RWPE1 (cell line): ENCODE measurements around the gene DDAH2.
A peak's percentile ranks its signal among the peaks of the same experiment; 100 is the strongest.

Experiments
- CTCF ChIA-PET: fragments of 350-600 bp; sonication (Branson Sonifier 250); formaldehyde crosslinking; extraction: SDS; loops from one replicate; lab custom pipeline; 2021; lab: Yijun Ruan, JAX
- POLR2A ChIA-PET: fragments of 400-600 bp; formaldehyde crosslinking; extraction: SDS; loops from one replicate; lab custom pipeline; 2020; ENCODE audit warnings: antibody characterized with exemption; ENCODE audit not compliant: low non-redundant PET; lab: Yijun Ruan, JAX
- DNase-seq: peaks from one replicate; pipeline ENCODE4 v3.0.0; 2012; ENCODE audit warnings: low spot score
- H3K27ac ChIP-seq: fragments of 450-650 bp; 2 replicates; pipeline ENCODE4 v1.5.1; 2017
- CTCF ChIP-seq: fragments of 450-650 bp; conservative IDR thresholded peaks from 2 replicates; pipeline ENCODE4 v1.5.1; 2017; ENCODE audit warnings: low read depth, mild to moderate bottlenecking

Gene DDAH2

DNA sequence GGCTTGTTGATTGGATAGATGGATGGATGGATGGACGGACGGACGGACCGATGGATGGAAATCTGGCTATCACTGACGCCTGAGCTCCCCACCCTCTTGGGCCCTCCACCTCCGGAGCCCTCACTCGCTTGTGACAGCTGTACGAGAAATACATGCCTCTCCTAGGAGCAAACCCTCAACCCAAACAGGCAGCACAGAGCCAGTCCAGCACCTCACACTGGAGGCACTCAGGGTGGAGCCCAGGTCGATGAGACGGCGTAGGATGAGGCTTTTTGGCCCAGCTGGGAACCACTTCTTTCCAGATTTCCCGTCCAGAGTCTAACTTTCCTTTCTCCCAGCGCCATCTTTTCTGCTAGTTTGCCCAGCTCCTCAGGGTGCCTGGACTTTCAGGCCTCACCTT, 45.5 kb downstream of the DDAH2 start:
- ChIA-PET POLR2A (no interaction called here), CTCF (no interaction called here)
- peak overlapping the region; percentile 36 for H3K27ac ChIP-seq
- DNase-seq: no peak
- no peak for TF ChIP-seq CTCF

DNA sequence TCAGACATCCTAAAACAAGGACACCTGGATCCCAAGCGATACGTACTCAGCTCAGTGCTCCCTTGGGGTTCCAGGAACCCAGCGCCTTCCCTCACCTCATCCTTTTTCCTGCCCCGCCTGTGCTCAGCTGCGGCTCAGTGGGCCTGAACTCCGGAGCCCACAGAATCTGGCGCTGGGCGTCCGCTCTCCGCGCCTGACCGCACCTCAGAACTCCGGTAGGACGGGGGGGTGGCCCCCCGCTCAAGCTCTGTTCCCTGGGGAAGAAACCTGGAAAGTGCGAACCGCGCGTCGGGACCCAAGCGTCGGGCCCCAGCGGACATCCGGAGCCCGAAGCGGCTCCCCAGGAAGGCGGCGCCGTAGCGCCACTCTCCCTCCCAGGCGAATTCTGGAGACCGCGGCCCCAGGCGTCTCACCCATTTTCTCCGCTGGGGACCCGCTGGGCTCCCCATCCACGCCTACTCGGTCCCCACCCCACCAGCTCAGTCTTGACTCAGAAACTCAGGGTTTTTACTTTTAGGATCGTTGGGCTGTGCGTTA, 47.9 kb downstream of the DDAH2 start:
- CTCF ChIA-PET: interaction anchor here (0.6 to 1.4 kb wide), 9 partner anchors 10 to 243 kb away, joined by 3 to 8 read pairs (median 4); no protein-coding TSS in a partner anchor
- H3K27ac ChIP-seq: peak overlapping the region; percentile 82
- TF ChIP-seq CTCF: no peak
- DNase-seq: peak; percentile 43
- POLR2A ChIA-PET: interaction anchor here (0.7 kb wide), 1 partner anchor 179 kb away, joined by 3 read pairs; no protein-coding TSS in a partner anchor

DNA sequence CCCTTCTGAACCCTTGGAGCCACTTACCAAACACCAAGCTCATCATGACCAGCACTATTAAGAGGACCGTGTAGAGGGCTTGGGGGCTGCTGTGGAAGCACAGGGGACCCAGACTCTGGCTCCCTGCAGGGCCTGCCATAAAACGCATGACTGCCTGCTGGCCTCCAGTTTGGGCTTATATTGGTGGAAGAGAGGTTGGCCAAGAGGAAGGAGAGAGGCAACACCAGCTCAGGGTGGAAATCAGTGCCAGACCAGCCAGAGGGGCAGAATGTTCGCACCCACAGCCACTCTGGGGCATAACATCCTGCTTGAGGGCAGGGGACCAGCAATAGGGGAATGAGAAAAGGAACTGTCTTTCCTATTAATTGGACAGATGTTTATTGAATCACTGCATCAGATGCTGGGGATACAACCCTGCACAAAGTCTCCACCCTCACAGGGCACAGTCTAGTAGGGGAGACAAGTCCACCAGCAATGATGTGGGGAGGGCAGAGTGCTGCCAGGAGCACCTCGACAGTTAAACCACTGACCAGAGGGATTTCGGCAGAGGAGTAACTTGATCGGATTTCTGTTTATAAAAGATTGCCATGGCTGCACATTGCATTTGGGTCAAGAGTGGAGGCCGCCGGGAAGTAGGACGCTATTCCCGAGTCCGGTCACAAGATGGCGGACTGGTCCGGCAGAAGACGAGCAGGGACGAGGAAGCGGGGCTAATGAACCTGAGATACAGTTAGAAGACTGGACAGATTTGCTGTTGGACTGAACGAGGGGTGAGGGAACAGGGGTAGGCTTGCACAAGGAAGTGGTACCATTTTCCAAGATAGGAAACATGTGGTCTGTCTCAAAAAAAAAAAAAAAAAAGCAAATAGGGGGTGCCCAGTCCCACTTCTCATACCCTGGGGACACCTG, 48.6 kb downstream of the DDAH2 start, which contains the start of gene LY6G5C:
LY6G5C (minus strand) TSS at position 842 of the 909 bp plus-strand sequence; CDS start at position 148, 694 bp downstream.
- peak; percentile 84 for DNase-seq
- peak within 1 kb of the TSS; percentile 82 for H3K27ac ChIP-seq
- TF ChIP-seq CTCF: peak; percentile 72
- ChIA-PET POLR2A (interaction anchor here (0.7 kb wide), 1 partner anchor 180 kb away, joined by 3 read pairs; no protein-coding TSS in a partner anchor), CTCF (interaction anchor here (0.6 to 1.4 kb wide), 11 partner anchors 9 to 243 kb away, joined by 3 to 8 read pairs (median 4); no protein-coding TSS in a partner anchor)

- no peak for TF ChIP-seq CTCF
- H3K27ac ChIP-seq: no peak overlapping the region
- no peak for DNase-seq
- ChIA-PET CTCF (no interaction called here), POLR2A (no interaction called here)
These were observed 51.1 kb downstream of the DDAH2 start for GRCh38 chr6:31677955-31678354.
